Chondrocyte (in vitro differentiated cells): ENCODE measurements around the gene PLEKHB1. TPM values are rescaled to one million over a fixed set of nuclear protein-coding genes. Genes with fewer than 3 reads are reported as not detected.

ENCODE experiments used
- DNase-seq: peaks from one replicate; pipeline ENCODE4 v3.0.0; 2021; ENCODE audit warnings: mixed read lengths, low spot score
- H3K27ac Mint-ChIP-seq: one replicate; pipeline ENCODE4 v1.8.0; 2021; ENCODE audit warnings: mild to moderate bottlenecking, moderate library complexity, mixed read lengths; ENCODE audit not compliant: unreplicated experiment
- H3K27me3 Mint-ChIP-seq: 2 replicates; pipeline ENCODE4 v1.8.0; 2021; ENCODE audit warnings: low read depth, mixed read lengths
- H3K36me3 Mint-ChIP-seq: 2 replicates; pipeline ENCODE4 v1.8.0; 2021; ENCODE audit warnings: low read depth, mixed read lengths
- H3K4me1 Mint-ChIP-seq: 2 replicates; pipeline ENCODE4 v1.8.0; 2021; ENCODE audit warnings: low read depth, mild to moderate bottlenecking, mixed read lengths
- H3K4me3 Mint-ChIP-seq: one replicate; pipeline ENCODE4 v1.8.0; 2021; ENCODE audit warnings: mild to moderate bottlenecking, moderate library complexity, mixed read lengths; ENCODE audit not compliant: unreplicated experiment
- H3K9me3 Mint-ChIP-seq: 2 replicates; pipeline ENCODE4 v1.8.0; 2021; ENCODE audit warnings: low read depth, mixed read lengths
- CTCF ChIP-seq: fragments of 200-600 bp; sonication (generic); IDR thresholded peaks from 2 replicates; pipeline ENCODE4 v1.5.0; 2021; ENCODE audit warnings: antibody characterized with exemption, mild to moderate bottlenecking, moderate library complexity
- long read RNA-seq: library from polyadenylated mRNA; stranded (forward); transcript quantifications from one replicate; pipeline ENCODE4 v2.0.0, GENCODE V29; 2021
- total RNA-seq: library from RNA; stranded (reverse); gene quantifications from 3 replicates; pipeline ENCODE4 v1.2.1, GENCODE V29; 2021

The PLEKHB1 gene
- 2.0 to 2.9 TPM in 2 of 3 replicates, not detected in the other for total RNA-seq
- long read RNA-seq, partial matches to known transcripts = 0 of 2 reads
- long read RNA-seq, other reads (novel, unspliced or antisense) = 0 of 2 reads

DNA sequence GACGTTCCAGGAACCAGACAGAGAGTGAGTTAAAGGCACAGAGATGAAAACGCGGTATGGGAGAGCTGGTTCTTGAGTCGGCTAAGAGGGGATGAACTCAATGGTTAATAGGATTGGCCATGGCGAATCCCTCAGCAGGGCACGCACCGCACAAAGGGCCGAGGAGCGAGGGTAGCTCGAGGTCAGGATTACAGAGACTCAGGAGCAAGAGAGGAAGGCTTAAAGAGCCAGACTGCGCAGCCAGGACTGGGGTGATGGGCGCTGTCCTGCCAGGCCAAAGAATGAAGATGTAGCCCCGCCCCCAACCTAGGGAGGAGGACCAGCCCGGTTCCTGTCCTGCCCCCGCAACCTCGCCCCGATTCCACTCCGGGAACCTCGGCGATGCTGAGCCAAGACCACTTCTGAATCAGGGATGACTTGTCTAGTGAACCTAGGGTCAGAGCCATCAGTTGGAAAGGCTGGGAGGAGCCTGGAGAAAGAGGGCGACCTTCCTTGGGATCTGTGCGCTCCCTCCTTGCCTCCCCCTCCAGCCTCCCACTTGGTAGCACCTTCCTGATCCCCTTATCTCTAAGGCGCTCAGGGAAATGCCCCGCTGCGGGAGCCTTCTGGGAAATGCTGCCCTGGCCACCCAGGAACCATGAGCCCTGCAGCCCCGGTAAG lies at the start of gene PLEKHB1:
TSS of gene PLEKHB1 (plus strand) at position 610 of the 660 bp plus-strand sequence. CDS start at position 638, 28 bp downstream.
- Mint-ChIP-seq H3K36me3 (no peaks in the 10 kb centered on the region), H3K4me3 (no peak within 1 kb of the TSS), H3K9me3 (no peaks in the 10 kb centered on the region), H3K4me1 (peaks cover 5% of the 10 kb centered on the region), H3K27ac (peak within 1 kb of the TSS; percentile 8), H3K27me3 (peaks cover 8% of the 10 kb centered on the region)
- TF ChIP-seq CTCF = no peak
- DNase-seq = no peak

GRCh38 chr11:73597336-73597955 lies 48.9 kb upstream of the PLEKHB1 start:
- DNase-seq = no peak
- peak overlapping the region; percentile 88 for H3K27ac Mint-ChIP-seq
- H3K4me3 Mint-ChIP-seq = peak overlapping the region; percentile 93
- H3K4me1 Mint-ChIP-seq = peaks cover 48% of the 10 kb centered on the region
- H3K9me3 Mint-ChIP-seq = no peaks in the 10 kb centered on the region
- H3K27me3 Mint-ChIP-seq = no peaks in the 10 kb centered on the region
- TF ChIP-seq CTCF = no peak
- H3K36me3 Mint-ChIP-seq = no peaks in the 10 kb centered on the region

DNA sequence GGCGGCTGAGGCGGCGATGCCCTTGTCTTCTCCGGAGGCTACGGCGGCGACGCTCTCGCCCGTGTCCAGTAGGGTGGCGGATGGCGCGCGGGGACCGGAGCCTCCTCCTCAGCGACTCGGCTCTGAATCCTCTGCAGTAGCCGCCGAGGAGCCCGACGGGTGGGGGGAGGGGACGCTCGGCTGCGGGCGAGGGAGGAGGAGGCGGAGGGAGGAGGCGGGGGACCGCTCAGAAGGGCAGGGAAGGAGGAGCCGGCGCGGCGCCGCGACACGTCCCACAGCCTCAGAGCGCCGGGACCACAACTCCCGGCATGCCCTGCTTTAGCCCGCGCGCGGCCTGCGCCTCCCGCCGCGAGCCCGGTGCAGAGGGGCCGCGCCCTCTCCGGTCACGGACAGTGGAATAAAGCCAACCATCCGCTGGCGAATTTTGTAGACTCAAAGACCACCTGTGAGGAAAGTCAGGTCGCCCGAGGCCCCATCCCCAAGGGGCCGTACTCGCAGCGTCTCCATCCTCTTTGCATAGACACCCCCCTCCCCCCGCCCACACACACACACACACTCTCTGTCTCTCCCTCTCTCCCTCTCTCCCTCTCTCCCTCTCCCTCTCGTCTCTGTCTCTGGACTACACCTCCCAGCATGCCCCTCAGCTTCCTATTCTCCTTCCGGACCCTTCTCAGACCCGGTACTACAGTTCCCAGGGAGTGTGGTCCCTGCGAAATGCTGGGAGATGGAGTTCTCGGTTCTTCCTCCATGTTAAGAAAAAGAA lies 48.2 kb upstream of the PLEKHB1 start, which contains the start of gene FAM168A:
TSS of gene FAM168A (minus strand) at position 157 of the 763 bp plus-strand sequence. CDS start 129,638 bp downstream, outside the sequence.
- TF ChIP-seq CTCF = peak; percentile 62
- Mint-ChIP-seq H3K4me3 (peak within 1 kb of the TSS; percentile 93), H3K27ac (peak within 1 kb of the TSS; percentile 88), H3K9me3 (no peaks in the 10 kb centered on the region), H3K4me1 (peaks cover 46% of the 10 kb centered on the region), H3K36me3 (no peaks in the 10 kb centered on the region), H3K27me3 (no peaks in the 10 kb centered on the region)
- DNase-seq = peak; percentile 95

- no peaks in the 10 kb centered on the region for H3K9me3 Mint-ChIP-seq
- DNase-seq = no peak
- H3K36me3 Mint-ChIP-seq = no peaks in the 10 kb centered on the region
- no peak for TF ChIP-seq CTCF
- H3K4me3 Mint-ChIP-seq = peak overlapping the region; percentile 93
- H3K4me1 Mint-ChIP-seq = peaks cover 41% of the 10 kb centered on the region
- peak overlapping the region; percentile 88 for H3K27ac Mint-ChIP-seq
- H3K27me3 Mint-ChIP-seq = no peaks in the 10 kb centered on the region
These were observed 47.5 kb upstream of the PLEKHB1 start for GRCh38 chr11:73598719-73599379.
